ENCODE measurements around the gene FBXW9. TPM values are rescaled to one million over a fixed set of nuclear protein-coding genes. Genes with fewer than 3 reads are reported as not detected.

FBXW9 gene
- total and polyA plus RNA-seq, 9 donors = 0.37 to 14.8 (median 5.2) TPM

DNA sequence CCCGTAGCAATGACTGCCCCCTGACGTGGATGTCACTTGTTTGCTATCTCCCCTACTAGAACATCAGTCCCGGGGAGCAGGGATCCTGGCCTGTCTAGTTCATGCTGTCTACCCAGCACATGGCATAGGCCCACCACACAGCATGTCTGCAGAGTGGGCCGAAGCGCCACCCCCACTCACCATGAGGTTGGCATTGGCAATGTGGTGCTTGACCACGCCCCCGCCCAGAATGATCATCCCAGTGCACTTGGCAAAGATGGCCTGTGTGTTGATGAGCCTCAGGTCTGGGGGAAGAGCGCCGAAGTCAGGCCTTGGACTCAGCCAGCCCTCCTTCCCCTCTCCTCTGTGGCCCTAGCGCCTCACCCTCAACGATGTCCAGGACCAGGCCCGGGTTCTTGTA is 19.5 kb downstream of the FBXW9 start:
- TF ChIP-seq EP300 (IDR thresholded peaks at IDR 0.05) (no peak), POLR2A (IDR thresholded peaks at IDR 0.05) (no peak)
- TF ChIP-seq, protein P1, sequence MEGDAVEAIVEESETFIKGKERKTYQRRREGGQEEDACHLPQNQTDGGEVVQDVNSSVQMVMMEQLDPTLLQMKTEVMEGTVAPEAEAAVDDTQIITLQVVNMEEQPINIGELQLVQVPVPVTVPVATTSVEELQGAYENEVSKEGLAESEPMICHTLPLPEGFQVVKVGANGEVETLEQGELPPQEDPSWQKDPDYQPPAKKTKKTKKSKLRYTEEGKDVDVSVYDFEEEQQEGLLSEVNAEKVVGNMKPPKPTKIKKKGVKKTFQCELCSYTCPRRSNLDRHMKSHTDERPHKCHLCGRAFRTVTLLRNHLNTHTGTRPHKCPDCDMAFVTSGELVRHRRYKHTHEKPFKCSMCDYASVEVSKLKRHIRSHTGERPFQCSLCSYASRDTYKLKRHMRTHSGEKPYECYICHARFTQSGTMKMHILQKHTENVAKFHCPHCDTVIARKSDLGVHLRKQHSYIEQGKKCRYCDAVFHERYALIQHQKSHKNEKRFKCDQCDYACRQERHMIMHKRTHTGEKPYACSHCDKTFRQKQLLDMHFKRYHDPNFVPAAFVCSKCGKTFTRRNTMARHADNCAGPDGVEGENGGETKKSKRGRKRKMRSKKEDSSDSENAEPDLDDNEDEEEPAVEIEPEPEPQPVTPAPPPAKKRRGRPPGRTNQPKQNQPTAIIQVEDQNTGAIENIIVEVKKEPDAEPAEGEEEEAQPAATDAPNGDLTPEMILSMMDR (IDR thresholded peaks at IDR 0.05) = no peak
- WGBS, 3 donors = 80 to 86% (median 86%) methylated on average over 12 of the region's 12 CpGs
- peak in 1 of 5 donors; percentile 31 for DNase-seq
- Histone ChIP-seq H3K4me1 (ENCODE audit: insufficient read depth) (no peaks in the 10 kb centered on the region), H3K9me3 (no peaks in the 10 kb centered on the region), H3K27me3 (no peaks in the 10 kb centered on the region), H3K27ac (no peak overlapping the region), H3K36me3 (no peaks in the 10 kb centered on the region), H3K4me3 (no peak overlapping the region)
- intact Hi-C loops (cut with DNase I) = loop anchor here in 1 of 4 donors (10.0 kb wide), 1 partner anchor 102 kb away; no protein-coding TSS in a partner anchor

DNA sequence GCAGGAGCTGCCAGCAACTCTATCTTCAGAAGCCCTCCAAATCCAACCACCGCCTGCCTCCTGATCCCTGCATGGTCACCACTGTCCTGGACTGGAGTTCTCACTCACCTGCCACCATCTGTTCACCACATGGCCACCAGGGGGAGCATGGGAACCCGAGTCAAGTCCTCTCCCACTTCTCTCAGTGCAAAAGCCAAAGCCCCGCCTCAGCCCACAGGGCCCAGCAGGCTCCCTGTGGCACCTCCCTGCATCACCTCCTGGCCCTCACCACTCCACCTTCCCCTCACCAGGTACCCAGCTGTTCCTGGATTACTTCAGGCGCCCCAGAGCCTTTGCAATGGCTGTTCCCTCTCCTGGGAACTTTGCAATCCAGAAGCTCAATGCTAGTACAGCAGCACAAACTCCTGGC is 20.0 kb downstream of the FBXW9 start:
- no peaks in the 10 kb centered on the region for H3K9me3 ChIP-seq
- 19 to 28% (median 26%) methylated on average over 4 of the region's 4 CpGs for WGBS, 3 donors
- H3K36me3 ChIP-seq = no peaks in the 10 kb centered on the region
- intact Hi-C loops (cut with DNase I) = loop anchor here in 1 of 4 donors (10.0 kb wide), 1 partner anchor 102 kb away; no protein-coding TSS in a partner anchor
- no peak overlapping the region for H3K27ac ChIP-seq
- DNase-seq = peak; percentile 70 to 86 (median 80)
- H3K4me1 ChIP-seq (ENCODE audit: insufficient read depth) = no peaks in the 10 kb centered on the region
- TF ChIP-seq, protein P1 (IDR thresholded peaks at IDR 0.05) = peak; percentile 60 to 81 (median 70)
- TF ChIP-seq EP300 (IDR thresholded peaks at IDR 0.05) = no peak
- no peak overlapping the region for H3K4me3 ChIP-seq
- no peaks in the 10 kb centered on the region for H3K27me3 ChIP-seq

DNA sequence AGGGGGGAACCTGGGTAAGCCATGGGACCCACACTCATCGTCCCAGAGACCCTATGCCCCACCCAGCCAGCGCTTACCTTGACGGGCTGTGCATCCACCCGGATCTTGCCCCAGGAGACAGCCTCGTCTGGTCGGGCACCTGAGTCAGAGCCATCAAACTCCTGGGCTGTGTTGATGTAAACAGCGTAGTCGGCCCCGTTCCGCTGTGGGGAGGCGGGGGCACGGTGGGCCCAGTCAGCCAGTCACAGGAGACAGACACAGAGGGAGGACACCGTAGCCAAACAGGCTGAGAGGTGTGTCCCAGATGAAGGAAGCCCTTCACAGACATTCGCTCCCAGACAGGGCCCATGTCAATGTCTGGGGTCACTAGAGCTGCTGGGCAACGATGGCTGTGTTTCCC is 20.5 kb downstream of the FBXW9 start:
- peak in 1 of 5 donors; percentile 26 for DNase-seq
- 80 to 83% (median 81%) methylated on average over 15 of the region's 15 CpGs for WGBS, 3 donors
- no peaks in the 10 kb centered on the region for H3K4me1 ChIP-seq (ENCODE audit: insufficient read depth)
- intact Hi-C loops (cut with DNase I) = loop anchor here in 1 of 4 donors (10.0 kb wide), 1 partner anchor 101 kb away; no protein-coding TSS in a partner anchor
- no peak overlapping the region for H3K4me3 ChIP-seq
- TF ChIP-seq, protein P1 (IDR thresholded peaks at IDR 0.05) = no peak
- no peak for TF ChIP-seq POLR2A (IDR thresholded peaks at IDR 0.05)
- no peak for TF ChIP-seq EP300 (IDR thresholded peaks at IDR 0.05)
- no peak overlapping the region for H3K27ac ChIP-seq
- no peaks in the 10 kb centered on the region for H3K36me3 ChIP-seq
- H3K9me3 ChIP-seq = no peaks in the 10 kb centered on the region
- H3K27me3 ChIP-seq = no peaks in the 10 kb centered on the region

DNA sequence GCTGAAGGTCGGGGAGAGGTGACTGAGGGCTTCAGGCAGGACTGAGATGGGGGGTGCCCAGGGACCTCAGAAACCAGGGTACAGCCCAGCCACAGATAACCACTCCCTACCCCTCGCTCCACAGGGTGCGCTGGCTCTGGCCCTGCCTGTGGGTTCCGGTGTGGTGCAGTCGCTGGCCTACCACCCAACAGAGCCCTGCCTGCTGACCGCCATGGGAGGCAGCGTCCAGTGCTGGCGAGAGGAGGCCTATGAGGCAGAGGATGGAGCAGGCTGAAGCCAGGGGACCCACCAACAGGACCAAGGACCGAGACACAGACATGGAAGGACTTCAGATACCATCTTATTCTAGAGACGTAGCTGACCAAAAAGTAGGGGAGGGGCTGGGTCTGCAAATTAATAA is 21.0 kb downstream of the FBXW9 start:
- Histone ChIP-seq H3K27ac (no peak overlapping the region), H3K9me3 (no peaks in the 10 kb centered on the region), H3K27me3 (no peaks in the 10 kb centered on the region), H3K36me3 (no peaks in the 10 kb centered on the region), H3K4me1 (ENCODE audit: insufficient read depth) (peaks cover 2% of the 10 kb centered on the region), H3K4me3 (no peak overlapping the region)
- no peak for TF ChIP-seq EP300 (IDR thresholded peaks at IDR 0.05)
- TF ChIP-seq, protein P1 (IDR thresholded peaks at IDR 0.05) = no peak
- no peak for TF ChIP-seq POLR2A (IDR thresholded peaks at IDR 0.05)
- intact Hi-C loops (cut with DNase I) = loop anchor here in 1 of 4 donors (10.0 kb wide), 1 partner anchor 101 kb away; no protein-coding TSS in a partner anchor
- 90 to 93% (median 93%) methylated on average over 10 of the region's 10 CpGs for whole genome bisulfite sequencing, 3 donors
- peak in 1 of 5 donors; percentile 19 for DNase-seq
